ENCODE data around the gene PROSER3.
"Not testable (repeated sequence)": the region's sequence is repeated elsewhere in the genome, so short reads cannot be mapped to it uniquely, and the experiment has no call there.

PROSER3 gene

DNA sequence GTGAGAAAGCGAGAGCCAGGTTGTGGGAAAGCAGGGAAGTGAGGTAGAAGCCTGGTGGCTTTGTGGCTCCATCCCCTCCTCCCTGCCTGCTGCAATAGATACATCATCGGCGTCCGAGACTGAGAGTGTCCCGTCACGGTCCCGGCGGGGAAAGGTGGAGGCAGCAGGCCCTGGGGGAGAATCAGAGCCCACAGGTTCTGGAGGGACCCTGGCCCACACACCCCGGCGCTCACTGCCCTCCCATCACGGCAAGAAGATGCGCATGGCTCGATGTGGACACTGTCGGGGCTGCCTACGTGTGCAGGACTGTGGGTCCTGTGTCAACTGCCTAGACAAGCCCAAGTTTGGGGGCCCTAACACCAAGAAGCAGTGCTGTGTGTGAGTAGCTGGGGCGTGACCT lies 35.1 kb upstream of the PROSER3 start:
- TF ChIP-seq, protein P1, sequence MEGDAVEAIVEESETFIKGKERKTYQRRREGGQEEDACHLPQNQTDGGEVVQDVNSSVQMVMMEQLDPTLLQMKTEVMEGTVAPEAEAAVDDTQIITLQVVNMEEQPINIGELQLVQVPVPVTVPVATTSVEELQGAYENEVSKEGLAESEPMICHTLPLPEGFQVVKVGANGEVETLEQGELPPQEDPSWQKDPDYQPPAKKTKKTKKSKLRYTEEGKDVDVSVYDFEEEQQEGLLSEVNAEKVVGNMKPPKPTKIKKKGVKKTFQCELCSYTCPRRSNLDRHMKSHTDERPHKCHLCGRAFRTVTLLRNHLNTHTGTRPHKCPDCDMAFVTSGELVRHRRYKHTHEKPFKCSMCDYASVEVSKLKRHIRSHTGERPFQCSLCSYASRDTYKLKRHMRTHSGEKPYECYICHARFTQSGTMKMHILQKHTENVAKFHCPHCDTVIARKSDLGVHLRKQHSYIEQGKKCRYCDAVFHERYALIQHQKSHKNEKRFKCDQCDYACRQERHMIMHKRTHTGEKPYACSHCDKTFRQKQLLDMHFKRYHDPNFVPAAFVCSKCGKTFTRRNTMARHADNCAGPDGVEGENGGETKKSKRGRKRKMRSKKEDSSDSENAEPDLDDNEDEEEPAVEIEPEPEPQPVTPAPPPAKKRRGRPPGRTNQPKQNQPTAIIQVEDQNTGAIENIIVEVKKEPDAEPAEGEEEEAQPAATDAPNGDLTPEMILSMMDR (IDR thresholded peaks at IDR 0.05) = no peak
- no peak overlapping the region for H3K27ac ChIP-seq
- H3K27me3 ChIP-seq (ENCODE audit: control insufficient read depth, insufficient read depth, low read length) = no peaks in the 10 kb centered on the region
- H2AFZ ChIP-seq = no peak overlapping the region
- no peaks in the 10 kb centered on the region for H3K4me1 ChIP-seq
- H3K4me3 ChIP-seq (ENCODE audit: low read depth, low read length) = no peak overlapping the region
- no peaks in the 10 kb centered on the region for H3K9me3 ChIP-seq (ENCODE audit: control insufficient read depth, low read length)
- H3K79me2 ChIP-seq = peaks cover 40% of the 10 kb centered on the region
- H3K36me3 ChIP-seq (ENCODE audit: control insufficient read depth, insufficient read depth, low read length) = no peaks in the 10 kb centered on the region
- no peak overlapping the region for H3K9ac ChIP-seq
- no peak overlapping the region for H3K4me2 ChIP-seq (ENCODE audit: low read length)

DNA sequence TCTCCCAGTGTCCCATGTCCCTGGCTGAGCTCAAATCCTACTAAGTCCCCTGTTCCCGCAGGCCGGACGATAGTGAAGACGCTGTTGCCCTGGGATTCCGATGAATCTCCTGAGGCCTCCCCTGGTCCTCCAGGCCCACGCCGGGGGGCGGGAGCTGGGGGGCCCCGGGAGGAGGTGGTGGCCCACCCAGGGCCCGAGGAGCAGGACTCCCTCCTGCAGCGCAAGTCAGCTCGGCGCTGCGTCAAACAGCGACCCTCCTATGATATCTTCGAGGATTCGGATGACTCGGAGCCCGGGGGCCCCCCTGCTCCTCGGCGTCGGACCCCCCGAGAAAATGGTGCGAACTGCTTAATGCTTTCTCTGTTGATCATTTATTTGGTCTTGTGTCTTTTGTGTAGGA lies 34.3 kb upstream of the PROSER3 start:
- Histone ChIP-seq H3K4me3 (ENCODE audit: low read depth, low read length) (no peak overlapping the region), H3K4me1 (no peaks in the 10 kb centered on the region), H3K36me3 (ENCODE audit: control insufficient read depth, insufficient read depth, low read length) (no peaks in the 10 kb centered on the region), H2AFZ (no peak overlapping the region), H3K9ac (no peak overlapping the region), H3K27ac (no peak overlapping the region), H3K27me3 (ENCODE audit: control insufficient read depth, insufficient read depth, low read length) (no peaks in the 10 kb centered on the region), H3K4me2 (ENCODE audit: low read length) (no peak overlapping the region), H3K9me3 (ENCODE audit: control insufficient read depth, low read length) (no peaks in the 10 kb centered on the region), H3K79me2 (peaks cover 40% of the 10 kb centered on the region)
- TF ChIP-seq, protein P1 (IDR thresholded peaks at IDR 0.05) = no peak

DNA sequence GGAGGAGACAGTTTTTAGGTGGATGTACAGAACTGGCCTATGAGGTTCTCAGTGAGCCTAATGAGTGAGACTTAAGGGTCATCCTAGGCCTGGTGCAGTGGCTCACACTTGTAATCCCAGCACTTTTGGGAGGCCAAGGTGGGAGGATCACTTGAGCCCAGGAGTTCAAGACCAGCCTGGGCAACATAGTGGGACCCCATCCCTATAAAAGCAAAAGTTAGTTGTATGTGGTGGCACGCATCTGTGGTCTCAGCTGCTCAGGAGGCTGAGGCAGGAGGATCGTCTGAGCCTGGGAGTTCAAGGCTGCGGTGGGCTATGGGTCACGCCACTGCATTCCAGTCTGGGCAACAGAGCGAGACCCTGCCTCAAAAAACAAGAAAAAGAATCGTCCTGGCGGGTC lies 33.8 kb upstream of the PROSER3 start:
- H3K36me3 ChIP-seq (ENCODE audit: control insufficient read depth, insufficient read depth, low read length) = not testable (repeated sequence)

DNA sequence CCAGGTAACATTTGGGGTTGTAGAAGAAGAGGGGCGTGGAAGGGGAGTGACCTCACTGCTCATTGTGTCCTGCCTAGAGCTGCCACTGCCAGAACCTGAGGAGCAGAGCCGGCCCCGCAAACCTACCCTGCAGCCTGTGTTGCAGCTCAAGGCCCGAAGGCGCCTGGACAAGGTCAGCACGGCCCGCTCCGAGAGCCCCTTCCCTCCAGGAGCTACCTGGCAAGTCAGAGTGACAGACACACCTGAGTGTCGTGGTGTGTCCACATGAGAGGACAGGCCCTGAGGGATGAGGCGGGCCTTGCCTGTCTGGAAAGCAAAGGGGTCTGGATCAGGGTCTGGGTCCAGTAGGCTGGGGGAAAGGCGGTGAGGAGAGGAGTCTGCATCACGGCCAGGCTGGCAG lies 33.4 kb upstream of the PROSER3 start:
- Histone ChIP-seq H3K9me3 (ENCODE audit: control insufficient read depth, low read length) (no peaks in the 10 kb centered on the region), H3K4me2 (ENCODE audit: low read length) (no peak overlapping the region), H3K4me1 (no peaks in the 10 kb centered on the region), H3K27ac (no peak overlapping the region), H3K9ac (no peak overlapping the region), H3K27me3 (ENCODE audit: control insufficient read depth, insufficient read depth, low read length) (no peaks in the 10 kb centered on the region), H3K36me3 (ENCODE audit: control insufficient read depth, insufficient read depth, low read length) (no peaks in the 10 kb centered on the region), H3K79me2 (peaks cover 33% of the 10 kb centered on the region), H3K4me3 (ENCODE audit: low read depth, low read length) (no peak overlapping the region), H2AFZ (no peak overlapping the region)
- TF ChIP-seq, protein P1 (IDR thresholded peaks at IDR 0.05) = no peak

More for the DNA sequence above, 33.8 kb upstream of the PROSER3 start:
- not testable (repeated sequence) for H3K27me3 ChIP-seq (ENCODE audit: control insufficient read depth, insufficient read depth, low read length); H2AFZ ChIP-seq; H3K4me2 ChIP-seq (ENCODE audit: low read length); H3K4me1 ChIP-seq; H3K9ac ChIP-seq; H3K9me3 ChIP-seq (ENCODE audit: control insufficient read depth, low read length); H3K27ac ChIP-seq; H3K4me3 ChIP-seq (ENCODE audit: low read depth, low read length)
- peaks cover 38% of the 10 kb centered on the region for H3K79me2 ChIP-seq

DNA sequence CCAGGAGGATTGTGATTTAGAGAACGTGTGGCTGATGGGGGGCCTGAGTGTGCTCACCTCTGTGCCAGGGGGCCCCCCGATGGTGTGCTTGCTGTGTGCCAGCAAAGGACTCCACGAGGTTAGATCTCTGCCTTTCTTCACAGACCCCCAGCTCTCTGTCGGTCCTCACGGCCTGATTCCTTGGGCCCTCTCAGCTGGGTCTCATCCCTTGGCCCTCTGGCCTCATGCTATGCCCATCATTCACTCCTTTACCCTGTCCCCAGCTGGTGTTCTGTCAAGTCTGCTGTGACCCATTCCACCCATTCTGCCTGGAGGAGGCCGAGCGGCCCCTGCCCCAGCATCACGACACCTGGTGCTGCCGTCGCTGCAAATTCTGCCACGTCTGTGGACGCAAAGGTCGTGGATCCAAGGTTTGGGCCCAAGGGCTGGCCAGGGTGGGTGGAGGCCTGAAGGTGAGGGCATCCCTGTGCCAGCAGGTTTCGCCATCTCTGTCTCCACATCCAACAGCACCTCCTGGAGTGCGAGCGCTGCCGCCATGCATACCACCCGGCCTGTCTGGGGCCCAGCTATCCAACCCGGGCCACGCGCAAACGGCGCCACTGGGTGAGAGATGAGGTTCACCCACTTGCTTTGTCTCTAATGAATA lies 32.6 kb upstream of the PROSER3 start:
- no peaks in the 10 kb centered on the region for H3K9me3 ChIP-seq (ENCODE audit: control insufficient read depth, low read length)
- H3K27me3 ChIP-seq (ENCODE audit: control insufficient read depth, insufficient read depth, low read length) = no peaks in the 10 kb centered on the region
- H3K4me2 ChIP-seq (ENCODE audit: low read length) = no peak overlapping the region
- H3K9ac ChIP-seq = no peak overlapping the region
- TF ChIP-seq, protein P1 (IDR thresholded peaks at IDR 0.05) = no peak
- no peak overlapping the region for H3K27ac ChIP-seq
- H3K36me3 ChIP-seq (ENCODE audit: control insufficient read depth, insufficient read depth, low read length) = no peaks in the 10 kb centered on the region
- peaks cover 27% of the 10 kb centered on the region for H3K79me2 ChIP-seq
- H3K4me3 ChIP-seq (ENCODE audit: low read depth, low read length) = no peak overlapping the region
- no peak overlapping the region for H2AFZ ChIP-seq
- no peaks in the 10 kb centered on the region for H3K4me1 ChIP-seq
